Measurements from ENCODE around the gene ARL2.

ARL2 gene

DNA sequence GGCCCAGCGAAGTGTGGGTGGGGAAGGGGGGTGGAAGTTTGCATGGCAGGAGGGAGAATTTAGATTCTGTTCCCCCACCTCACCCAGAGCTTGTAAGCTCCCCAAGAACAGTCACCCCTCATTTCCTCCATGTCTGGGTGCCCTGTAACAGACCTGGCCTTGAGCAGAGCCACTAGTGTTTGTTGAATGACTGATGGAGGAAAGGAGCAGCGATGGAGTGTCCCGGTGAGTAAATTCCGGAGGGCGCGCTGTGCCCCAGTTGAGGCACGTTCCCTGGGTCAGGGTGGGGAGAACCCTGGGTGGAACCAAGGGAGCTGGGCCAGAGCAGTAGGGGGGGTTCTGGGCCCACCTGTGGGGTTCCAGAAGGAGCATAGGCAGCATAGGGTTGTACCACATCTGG is 43.6 kb downstream of the ARL2 start:
- Histone ChIP-seq H3K4me3 (no peak overlapping the region), H3K27me3 (no peaks in the 10 kb centered on the region)

DNA sequence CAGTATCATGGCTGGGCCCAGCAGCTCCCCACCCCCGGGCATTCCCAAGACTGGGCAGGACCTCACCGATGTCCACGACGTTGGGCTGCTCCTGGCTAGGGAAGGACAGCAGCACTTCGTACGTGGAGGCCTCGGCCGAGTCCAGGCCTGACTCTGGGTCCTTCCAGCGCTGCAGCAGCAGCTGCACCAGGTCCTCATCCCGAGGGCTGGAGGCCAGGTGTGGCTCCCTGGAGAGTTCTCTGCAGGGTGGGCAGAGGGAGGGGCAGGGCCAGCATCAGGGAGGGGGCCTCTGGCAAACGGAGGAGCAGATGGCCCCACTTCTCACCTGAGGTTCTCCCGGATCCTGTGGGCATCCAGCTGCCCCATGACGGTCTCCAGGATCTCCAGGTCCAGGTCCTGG is 44.1 kb downstream of the ARL2 start:
- Histone ChIP-seq H3K4me3 (no peak overlapping the region), H3K4me1 (peaks cover 50% of the 10 kb centered on the region), H3K4me2 (no peak overlapping the region), H3K36me3 (no peaks in the 10 kb centered on the region), H4K20me1 (no peaks in the 10 kb centered on the region), H3K9me3 (no peaks in the 10 kb centered on the region), H3K27me3 (no peaks in the 10 kb centered on the region), H3K9ac (no peak overlapping the region), H3K27ac (no peak overlapping the region)
- no peak for TF ChIP-seq Cebpa-rat (IDR thresholded peaks at IDR 0.05)

More for the DNA sequence above, 43.6 kb downstream of the ARL2 start:
- Histone ChIP-seq H3K9ac (no peak overlapping the region), H3K27ac (no peak overlapping the region), H3K4me2 (no peak overlapping the region), H3K36me3 (no peaks in the 10 kb centered on the region), H3K9me3 (no peaks in the 10 kb centered on the region), H3K4me1 (peaks cover 50% of the 10 kb centered on the region), H4K20me1 (no peaks in the 10 kb centered on the region)
- TF ChIP-seq Cebpa-rat (IDR thresholded peaks at IDR 0.05), result no peak

DNA sequence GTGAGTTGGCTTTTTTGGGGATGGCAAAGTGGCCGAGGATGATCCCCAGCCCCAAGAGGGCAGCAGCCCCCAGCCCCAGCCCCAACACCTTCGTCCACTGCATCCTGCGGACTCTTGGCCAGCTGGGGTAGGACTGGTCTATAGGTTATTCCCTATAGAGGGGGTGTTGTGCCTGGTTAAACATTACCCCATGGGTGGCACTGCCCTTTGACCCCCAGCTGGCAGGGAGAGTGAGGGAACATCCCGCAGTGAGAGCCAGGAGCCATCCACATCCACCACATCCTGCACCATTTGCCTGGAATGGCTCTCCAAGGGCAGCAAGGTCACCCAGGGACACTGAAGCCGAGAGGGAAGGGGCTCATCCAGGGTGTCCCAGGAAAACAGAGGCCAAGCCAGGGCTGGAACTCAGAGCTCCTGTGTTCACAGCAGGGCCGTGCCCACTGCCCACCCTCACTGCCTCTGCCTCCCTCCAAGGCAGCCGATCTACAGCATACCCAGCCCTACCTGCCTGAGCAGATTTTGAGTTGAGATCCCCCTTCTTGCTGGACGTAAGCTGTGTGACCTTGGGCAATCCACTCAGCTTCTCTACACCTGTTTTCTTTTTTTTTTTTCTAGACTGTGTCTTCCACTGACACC is 44.6 kb downstream of the ARL2 start, which contains the start of gene NAALADL1:
Gene NAALADL1, minus strand, starts transcription at position 135 of the 636 bp plus-strand sequence. Its CDS starts 32 bp downstream, at position 103.
- no peak within 1 kb of the TSS for H3K4me3 ChIP-seq
- H3K4me2 ChIP-seq, result no peak within 1 kb of the TSS
- no peaks in the 10 kb centered on the region for H3K9me3 ChIP-seq
- H3K27me3 ChIP-seq, result no peaks in the 10 kb centered on the region
- TF ChIP-seq Cebpa-rat (IDR thresholded peaks at IDR 0.05), result no peak
- no peak within 1 kb of the TSS for H3K27ac ChIP-seq
- no peaks in the 10 kb centered on the region for H3K36me3 ChIP-seq
- H3K4me1 ChIP-seq, result peaks cover 46% of the 10 kb centered on the region
- no peaks in the 10 kb centered on the region for H4K20me1 ChIP-seq
- no peak within 1 kb of the TSS for H3K9ac ChIP-seq

DNA sequence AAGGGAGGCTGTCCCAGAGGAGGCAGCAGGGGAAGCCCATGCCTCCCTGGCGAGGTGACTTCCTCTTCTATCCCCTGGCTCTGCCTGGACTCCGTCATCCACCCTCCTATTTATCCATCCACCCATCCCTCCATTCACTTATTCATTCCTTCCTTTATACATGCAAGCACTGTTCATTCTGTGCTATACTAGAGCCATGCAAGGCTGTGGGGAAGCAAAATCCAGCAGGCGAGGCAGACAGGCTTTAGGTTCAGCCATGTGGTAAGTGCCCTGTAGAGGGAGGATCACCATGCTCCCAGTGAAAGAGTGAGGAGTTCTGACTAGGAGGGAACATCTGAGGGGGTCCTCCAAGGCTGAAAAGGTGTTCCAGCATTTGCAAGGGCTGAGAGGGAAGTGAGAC is 45.6 kb downstream of the ARL2 start:
- H3K36me3 ChIP-seq, result no peaks in the 10 kb centered on the region
- no peak overlapping the region for H3K4me3 ChIP-seq
- no peaks in the 10 kb centered on the region for H4K20me1 ChIP-seq
- H3K9ac ChIP-seq, result no peak overlapping the region
- no peak for TF ChIP-seq Cebpa-rat (IDR thresholded peaks at IDR 0.05)
- no peaks in the 10 kb centered on the region for H3K9me3 ChIP-seq
- H3K4me1 ChIP-seq, result peaks cover 36% of the 10 kb centered on the region
- H3K4me2 ChIP-seq, result no peak overlapping the region
- H3K27ac ChIP-seq, result no peak overlapping the region
- H3K27me3 ChIP-seq, result no peaks in the 10 kb centered on the region

DNA sequence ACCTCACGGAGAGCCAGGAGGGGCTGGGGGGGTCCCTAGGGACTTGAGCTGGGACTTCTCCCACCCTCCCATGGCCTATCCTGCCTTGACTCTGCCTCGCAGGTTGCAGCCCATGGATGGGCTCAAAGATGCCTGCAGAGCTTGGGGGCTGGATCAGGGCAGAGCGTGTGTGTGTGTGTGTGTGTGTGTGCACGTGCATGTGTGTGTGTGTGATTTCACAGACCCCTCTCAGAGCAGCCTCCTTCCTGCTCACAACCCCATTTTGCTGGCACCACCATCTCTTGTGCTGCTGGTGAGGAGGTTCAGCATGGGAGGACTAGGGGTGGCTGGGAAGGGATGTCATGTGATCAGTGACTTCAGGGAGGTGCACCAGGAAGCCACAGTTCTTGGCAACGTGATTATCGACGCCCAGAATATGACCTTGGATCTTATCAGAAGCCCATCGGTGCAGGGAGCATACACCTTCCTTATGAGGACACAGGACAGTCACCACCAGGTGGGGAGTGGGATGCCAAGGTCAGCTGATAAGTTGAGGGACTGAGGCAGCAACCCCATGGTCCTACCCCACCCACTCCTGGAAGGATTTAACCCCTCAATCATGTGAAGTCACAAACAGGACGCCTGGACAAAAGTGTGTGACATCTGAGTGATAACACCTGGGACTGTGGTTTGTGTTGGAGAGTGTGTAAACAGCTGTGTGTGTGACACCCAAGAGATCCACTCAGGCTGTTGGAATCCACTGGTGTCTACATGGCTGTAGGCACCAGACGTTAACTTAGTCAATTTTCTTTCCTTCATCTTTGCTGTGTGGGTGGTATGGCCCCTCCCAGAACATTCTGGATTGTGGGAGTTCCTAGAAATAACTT is 46.2 kb downstream of the ARL2 start:
- no peaks in the 10 kb centered on the region for H3K9me3 ChIP-seq
- H3K36me3 ChIP-seq, result no peaks in the 10 kb centered on the region
- no peaks in the 10 kb centered on the region for H3K27me3 ChIP-seq
- TF ChIP-seq Cebpa-rat (IDR thresholded peaks at IDR 0.05), result no peak
- H3K27ac ChIP-seq, result no peak overlapping the region
- H4K20me1 ChIP-seq, result no peaks in the 10 kb centered on the region
- H3K4me3 ChIP-seq, result no peak overlapping the region
- peak overlapping the region; percentile 19; the same call in 1 of the 2 replicates for H3K4me2 ChIP-seq
- peaks cover 36% of the 10 kb centered on the region for H3K4me1 ChIP-seq
- H3K9ac ChIP-seq, result no peak overlapping the region

DNA sequence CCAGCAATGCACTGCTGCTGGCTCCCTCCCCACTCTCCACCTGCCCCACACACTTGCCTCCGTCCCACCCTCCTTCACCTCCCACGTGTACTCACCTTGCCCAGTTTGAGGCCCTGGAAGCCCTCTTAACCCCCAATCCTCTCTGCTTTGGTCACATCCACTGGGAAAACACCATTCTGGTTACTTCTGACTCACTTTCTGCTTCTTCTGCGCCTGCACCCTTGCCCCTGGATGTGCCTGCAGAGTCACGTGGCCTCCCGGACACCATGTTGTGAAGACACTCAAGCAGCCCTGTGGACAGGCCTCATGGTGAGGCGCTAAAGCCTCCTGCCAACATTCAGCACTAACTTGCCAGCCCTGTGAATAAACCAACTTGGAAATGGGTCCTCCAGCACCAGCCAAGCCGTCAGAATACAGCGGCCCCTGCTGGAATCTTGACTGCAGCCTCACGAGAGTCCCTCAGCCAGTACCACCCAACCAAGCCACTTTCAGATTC is 47.0 kb downstream of the ARL2 start:
- H3K36me3 ChIP-seq, result no peaks in the 10 kb centered on the region
- H3K9me3 ChIP-seq, result no peaks in the 10 kb centered on the region
- H3K4me1 ChIP-seq, result peaks cover 36% of the 10 kb centered on the region
- H3K27ac ChIP-seq, result no peak overlapping the region
- TF ChIP-seq Cebpa-rat (IDR thresholded peaks at IDR 0.05), result no peak
- H3K27me3 ChIP-seq, result no peaks in the 10 kb centered on the region
- no peak overlapping the region for H3K9ac ChIP-seq
- H4K20me1 ChIP-seq, result no peaks in the 10 kb centered on the region
- H3K4me3 ChIP-seq, result no peak overlapping the region
- H3K4me2 ChIP-seq, result peak overlapping the region; percentile 9; the same call in 1 of the 2 replicates

DNA sequence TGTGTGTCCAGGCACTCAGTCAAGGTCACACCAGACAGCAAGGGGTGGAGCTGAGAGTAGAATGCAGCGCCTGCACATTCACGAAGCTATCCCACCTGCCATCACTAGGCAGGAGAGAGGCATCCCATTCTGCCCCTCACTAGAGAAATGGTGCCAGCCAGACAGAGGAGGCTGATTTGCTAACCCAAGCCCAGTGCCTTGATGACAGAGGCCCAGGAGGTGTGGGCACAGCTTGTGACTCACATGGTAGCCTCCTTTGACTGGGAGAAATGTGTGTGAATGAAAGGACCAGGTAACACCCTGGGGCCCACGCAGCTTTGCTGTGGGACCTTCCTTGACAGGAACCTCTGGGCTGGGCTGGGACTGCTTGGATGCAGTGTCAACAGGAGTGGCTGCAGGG is 49.6 kb downstream of the ARL2 start:
- Histone ChIP-seq H4K20me1 (no peaks in the 10 kb centered on the region), H3K27ac (no peak overlapping the region), H3K36me3 (no peaks in the 10 kb centered on the region), H3K4me3 (no peak overlapping the region), H3K9me3 (no peaks in the 10 kb centered on the region), H3K27me3 (no peaks in the 10 kb centered on the region), H3K4me2 (no peak overlapping the region), H3K4me1 (peaks cover 36% of the 10 kb centered on the region), H3K9ac (no peak overlapping the region)
- no peak for TF ChIP-seq Cebpa-rat (IDR thresholded peaks at IDR 0.05)

DNA sequence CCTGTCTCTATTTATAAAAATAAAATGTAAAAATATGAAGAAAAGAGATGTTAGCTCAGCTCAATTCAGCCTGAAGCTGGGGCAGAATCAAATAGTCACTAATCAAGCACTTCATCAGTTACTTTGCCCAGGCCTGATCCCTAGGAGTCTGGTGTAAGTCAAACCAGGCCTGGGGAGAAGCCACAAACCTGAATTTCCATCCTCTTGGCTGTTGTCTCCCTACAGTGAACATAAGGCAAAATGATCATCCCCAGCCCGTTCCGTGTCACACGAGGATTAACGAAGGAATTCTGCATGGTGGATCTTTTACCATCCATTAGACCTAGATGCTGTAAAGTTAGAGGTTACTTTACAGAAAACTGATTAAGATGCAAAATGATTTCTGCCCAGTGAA is 50.9 kb downstream of the ARL2 start:
- no peaks in the 10 kb centered on the region for H3K27me3 ChIP-seq
- H3K4me3 ChIP-seq, result no peak overlapping the region
- H3K27ac ChIP-seq, result no peak overlapping the region
- no peak overlapping the region for H3K9ac ChIP-seq
- H3K4me2 ChIP-seq, result no peak overlapping the region
- H3K4me1 ChIP-seq, result peaks cover 32% of the 10 kb centered on the region
- H4K20me1 ChIP-seq, result no peaks in the 10 kb centered on the region
- no peaks in the 10 kb centered on the region for H3K9me3 ChIP-seq
- no peak for TF ChIP-seq Cebpa-rat (IDR thresholded peaks at IDR 0.05)
- no peaks in the 10 kb centered on the region for H3K36me3 ChIP-seq

DNA sequence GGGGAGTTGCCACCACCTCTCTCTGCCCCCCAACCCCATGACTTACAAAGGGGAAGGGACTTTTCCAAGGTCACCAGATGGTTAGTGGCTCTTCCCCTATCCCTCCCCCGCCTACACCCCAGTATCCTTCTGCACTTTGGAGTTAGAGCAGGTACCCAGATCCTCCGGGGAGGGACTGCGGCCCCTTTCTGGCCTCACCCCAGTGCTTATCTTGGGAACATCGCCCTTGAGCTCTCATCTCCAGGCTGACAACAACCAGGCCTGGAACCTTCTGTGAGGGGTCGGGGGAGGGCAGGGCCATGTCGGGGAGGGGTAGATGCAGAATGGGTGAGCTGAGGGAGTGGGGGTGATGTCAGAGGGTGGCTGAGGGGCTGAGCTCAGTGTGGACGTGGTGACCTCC is 51.9 kb downstream of the ARL2 start:
- Histone ChIP-seq H3K27ac (no peak overlapping the region; the same call in 1 of the 2 replicates), H3K4me3 (no peak overlapping the region), H3K27me3 (no peaks in the 10 kb centered on the region), H4K20me1 (no peaks in the 10 kb centered on the region), H3K9me3 (no peaks in the 10 kb centered on the region), H3K9ac (no peak overlapping the region), H3K36me3 (no peaks in the 10 kb centered on the region), H3K4me2 (no peak overlapping the region), H3K4me1 (peaks cover 22% of the 10 kb centered on the region)
- TF ChIP-seq Cebpa-rat (IDR thresholded peaks at IDR 0.05), result no peak

DNA sequence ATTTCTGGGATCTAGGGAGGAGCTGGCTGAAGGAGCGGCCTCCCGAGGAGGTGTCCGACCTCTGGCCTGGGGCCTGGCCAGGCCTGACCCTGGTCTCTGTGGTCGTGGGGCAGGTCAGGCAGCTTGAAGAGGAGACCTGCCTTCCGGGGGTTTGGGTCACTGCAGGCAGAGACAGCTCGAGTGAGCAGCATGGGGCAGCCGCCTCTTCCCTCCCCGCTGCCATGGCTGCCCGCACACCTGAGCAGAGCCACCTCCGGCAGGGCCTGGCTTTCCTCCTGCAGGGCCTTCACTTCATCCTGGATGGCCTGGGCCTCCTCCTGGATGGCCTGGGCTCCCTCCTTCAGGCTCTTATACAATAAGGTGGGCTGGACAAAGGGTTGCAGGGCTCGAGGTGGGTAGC is 52.4 kb downstream of the ARL2 start:
- Histone ChIP-seq H4K20me1 (no peaks in the 10 kb centered on the region), H3K4me1 (peaks cover 17% of the 10 kb centered on the region), H3K27me3 (no peaks in the 10 kb centered on the region), H3K9me3 (no peaks in the 10 kb centered on the region), H3K27ac (peak overlapping the region; percentile 12), H3K36me3 (no peaks in the 10 kb centered on the region), H3K4me2 (no peak overlapping the region), H3K9ac (peak overlapping the region; percentile 38; the same call in 1 of the 2 replicates), H3K4me3 (no peak overlapping the region; the same call in 1 of the 2 replicates)
- no peak for TF ChIP-seq Cebpa-rat (IDR thresholded peaks at IDR 0.05)
